Measurements from ENCODE around the gene LMTK2.

GRCh38 chr7:98142658-98143057 is 36.0 kb downstream of the LMTK2 start:
- no peak for TF ChIP-seq ZNF274 (IDR thresholded peaks at IDR 0.05; ENCODE audit: low read depth, low read length)
- TF ChIP-seq YY1 (IDR thresholded peaks at IDR 0.05; ENCODE audit: insufficient read depth, insufficient read length): no peak
- no peak for TF ChIP-seq SUZ12 (IDR thresholded peaks at IDR 0.05; ENCODE audit: extremely low read depth, insufficient read depth, insufficient read length)
